NCI-H446 (cell line): Measurements from ENCODE around the gene RAPGEF5.
A peak's percentile ranks its signal among the peaks of the same experiment; 100 is the strongest.

Source experiments
- DNase-seq, 2 experiments: peaks; one replicate each; lab custom pipeline; 2025; lab: John Stamatoyannopoulos, UW

The RAPGEF5 gene

GRCh38 chr7:22377703-22378102, 20.7 kb upstream of the RAPGEF5 start:
- DNase-seq = no peak

- DNase-seq = no peak
Measured at GRCh38 chr7:22375359-22376048, 18.6 kb upstream of the RAPGEF5 start.

GRCh38 chr7:22373911-22374310, 17.0 kb upstream of the RAPGEF5 start:
- no peak for DNase-seq

DNA sequence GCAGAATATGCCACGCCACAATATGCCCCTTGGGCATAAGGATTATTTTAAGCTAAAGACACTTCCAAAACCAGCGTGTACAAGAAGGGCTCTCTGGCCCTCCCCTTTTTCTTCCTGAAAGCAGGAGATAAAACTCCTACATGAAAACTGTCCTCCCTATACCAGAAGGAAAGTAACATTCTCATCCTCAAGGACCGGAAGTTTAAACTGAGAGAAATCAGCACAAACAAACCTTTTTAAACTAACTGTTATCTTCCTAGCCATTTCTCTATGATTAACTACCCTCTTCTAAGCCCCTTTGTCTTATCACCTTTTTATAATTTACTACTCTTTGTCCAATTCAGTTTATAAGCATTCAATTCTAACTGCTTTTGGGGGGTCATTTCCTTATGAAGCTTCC, 16.4 kb upstream of the RAPGEF5 start:
- no peak for DNase-seq

DNA sequence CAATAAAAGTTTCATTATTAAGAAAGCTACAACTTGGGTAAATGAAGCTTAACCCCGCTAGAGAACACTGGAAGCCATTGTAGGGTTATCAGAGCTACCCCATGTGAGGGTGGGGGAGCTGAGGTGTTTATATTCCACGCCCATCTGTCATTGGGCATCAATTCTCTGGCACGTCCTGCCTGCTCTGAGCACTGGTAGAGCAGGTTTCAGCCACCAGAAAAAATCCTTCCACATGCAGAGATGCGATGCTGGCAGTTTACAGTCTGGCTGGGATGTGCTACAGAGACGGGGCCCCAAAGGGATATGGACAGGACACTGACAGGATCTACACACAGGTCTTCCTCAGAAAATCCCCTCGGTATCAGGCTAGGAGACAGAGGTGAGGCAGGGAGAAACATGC, 15.9 kb upstream of the RAPGEF5 start:
- DNase-seq = no peak

- DNase-seq = no peak
Measured at GRCh38 chr7:22371878-22372277, 14.9 kb upstream of the RAPGEF5 start.

GRCh38 chr7:22364900-22365299, 7.9 kb upstream of the RAPGEF5 start:
- DNase-seq = peak in 1 of 2 experiments; percentile 51

DNA sequence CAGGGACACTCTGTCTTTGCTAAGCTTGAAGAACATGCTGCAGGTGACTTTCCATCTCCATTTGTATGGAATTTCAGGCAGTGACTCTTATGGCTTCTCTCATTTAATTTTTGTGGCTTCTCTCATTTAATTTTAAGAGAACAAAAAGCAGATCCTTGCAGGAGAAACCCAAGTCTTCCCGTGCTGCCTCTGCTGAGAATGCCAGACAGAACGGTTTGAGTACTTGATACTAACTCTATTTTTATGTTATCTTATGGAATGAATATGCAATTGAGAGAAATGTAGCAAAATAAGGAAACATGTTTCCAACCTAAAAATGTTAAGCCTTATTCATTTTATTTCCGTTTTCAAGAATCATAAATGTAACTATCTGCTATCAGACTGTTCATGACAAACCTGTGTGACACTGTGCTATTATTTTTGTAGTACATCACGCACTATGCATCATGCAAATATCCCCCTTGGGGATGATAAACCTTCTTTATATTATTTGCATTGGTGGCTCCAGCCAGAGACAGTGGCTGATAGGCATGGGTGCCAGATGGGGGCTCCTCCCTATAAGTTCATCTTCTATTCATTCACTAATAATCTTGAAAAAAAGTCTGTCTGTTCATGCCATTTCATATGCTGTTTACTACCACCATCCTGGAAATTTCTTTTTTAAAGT, 6.9 kb upstream of the RAPGEF5 start:
- no peak for DNase-seq

GRCh38 chr7:22361795-22362194, 4.8 kb upstream of the RAPGEF5 start:
- DNase-seq = peak; percentile 75 to 95

- no peak for DNase-seq
Measured at GRCh38 chr7:22361320-22361719, 4.4 kb upstream of the RAPGEF5 start.

- no peak for DNase-seq
Measured at GRCh38 chr7:22358820-22359697, 2.1 kb upstream of the RAPGEF5 start.

DNA sequence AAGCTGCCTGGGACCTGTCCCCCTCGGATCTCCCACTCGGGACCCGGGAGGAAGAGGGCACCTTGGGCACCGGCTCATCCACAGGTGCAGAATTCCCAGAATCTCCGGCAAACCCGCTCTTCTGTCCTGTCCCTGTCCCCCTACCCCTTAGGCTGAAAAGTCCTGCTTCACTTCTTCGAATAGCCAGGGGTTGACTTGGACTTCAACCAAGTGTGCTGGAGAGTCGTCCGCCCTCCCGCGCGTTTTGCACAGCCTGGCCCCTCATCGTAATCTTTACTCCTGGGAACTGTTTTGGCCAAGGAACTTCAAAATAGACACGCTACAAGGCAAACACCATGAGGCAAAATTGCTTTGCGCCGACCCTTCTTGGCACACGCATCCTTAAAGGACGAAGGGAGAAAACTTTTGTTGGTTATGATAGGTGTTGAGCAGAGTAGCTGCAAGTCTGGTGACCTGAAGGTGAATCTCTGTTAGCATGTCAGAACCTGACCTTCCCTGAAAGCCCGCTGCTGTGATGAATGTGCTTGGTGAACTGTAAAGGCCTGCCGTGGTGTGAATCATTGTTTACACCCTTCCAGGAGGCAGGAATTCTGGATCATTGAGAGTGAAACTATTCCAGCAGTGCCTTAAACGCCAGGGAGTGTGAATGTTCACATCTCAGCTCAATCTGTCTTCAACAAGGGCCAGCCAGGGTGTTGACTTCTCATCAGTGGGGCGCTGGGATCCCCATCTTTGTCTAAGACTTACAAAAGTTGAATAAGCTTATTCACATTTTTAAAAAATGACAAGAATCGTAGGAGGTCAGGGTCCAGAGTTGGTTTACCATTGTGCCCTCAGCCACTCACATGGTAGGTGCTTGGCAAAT, 589 bp upstream of the RAPGEF5 start:
- DNase-seq = peak in 1 of 2 experiments; percentile 72

DNA sequence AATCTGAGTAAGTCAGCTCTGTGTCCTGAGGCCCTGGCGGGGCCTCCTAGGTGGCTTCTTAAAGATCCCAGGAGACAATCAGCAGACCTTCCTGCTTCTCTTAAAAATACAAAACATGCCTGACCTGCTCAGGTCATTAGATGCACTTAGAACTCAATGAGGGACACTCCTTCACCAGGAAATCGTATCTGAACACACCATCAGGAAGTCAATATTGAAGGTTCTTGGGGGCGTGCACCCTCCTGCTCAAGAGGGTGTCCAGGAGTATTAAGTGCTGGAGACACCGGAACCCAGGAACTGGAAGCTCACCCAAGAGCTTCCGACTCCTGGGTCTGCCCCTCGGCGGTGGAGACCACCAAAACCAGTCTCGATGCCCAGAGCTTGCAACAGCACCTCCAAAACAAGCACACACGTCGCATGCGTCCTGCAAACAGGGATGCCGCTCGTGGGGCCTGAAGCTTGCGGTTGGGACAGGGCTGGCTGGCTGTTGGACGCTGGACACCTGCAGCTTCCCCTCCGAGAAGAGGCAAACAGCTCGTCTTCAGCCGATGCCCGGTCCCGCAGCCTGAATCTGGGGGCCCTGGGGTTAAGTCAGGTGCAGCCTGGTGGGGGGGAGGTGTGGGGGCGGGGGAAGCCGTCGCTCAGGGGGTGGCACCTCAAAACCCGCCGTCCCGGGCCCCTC, 803 bp downstream of the RAPGEF5 start:
- DNase-seq = no peak

DNA sequence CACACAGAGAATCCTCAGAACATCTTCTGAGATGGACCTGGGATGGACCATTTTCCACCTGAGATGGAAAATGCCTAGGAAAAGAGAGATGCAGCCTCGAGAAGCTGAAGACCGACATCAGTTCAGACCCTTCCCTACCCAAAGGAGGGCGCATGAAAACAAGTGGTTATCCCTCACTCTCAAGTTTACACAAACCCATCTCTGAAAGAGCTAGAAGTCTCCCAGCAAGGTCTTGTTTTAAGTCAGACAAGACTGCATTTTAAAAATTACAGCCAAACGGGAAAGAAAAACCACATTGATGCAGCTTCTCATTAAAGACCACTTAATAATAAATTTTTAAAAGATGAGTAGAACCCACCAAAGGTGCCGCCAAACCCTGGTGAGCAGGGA, 1.3 kb downstream of the RAPGEF5 start:
- DNase-seq = no peak

DNA sequence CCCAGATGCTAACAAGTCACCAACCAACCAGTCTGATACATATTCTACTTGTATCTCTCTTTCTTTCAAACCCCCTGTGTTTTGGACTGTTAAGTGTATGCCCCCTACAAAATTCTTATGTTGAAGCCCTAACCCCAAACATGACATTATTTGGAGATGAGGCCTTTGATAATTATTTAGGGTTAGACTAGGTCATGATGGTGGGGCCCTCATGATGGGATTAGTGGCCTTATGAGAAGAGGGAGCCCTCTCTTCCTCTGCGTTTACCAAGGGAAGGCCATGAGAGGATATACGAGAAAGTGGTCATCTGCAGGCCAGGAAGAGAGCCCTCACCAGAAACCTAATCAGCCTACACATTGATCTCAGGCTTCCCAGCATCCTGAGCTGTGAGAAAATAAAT, 2.5 kb downstream of the RAPGEF5 start:
- DNase-seq = no peak

GRCh38 chr7:22352887-22353286, 4.1 kb downstream of the RAPGEF5 start:
- no peak for DNase-seq

GRCh38 chr7:22351878-22352277, 5.1 kb downstream of the RAPGEF5 start:
- peak in 1 of 2 experiments; percentile 44 for DNase-seq

GRCh38 chr7:22351329-22351692, 5.6 kb downstream of the RAPGEF5 start:
- DNase-seq = no peak

DNA sequence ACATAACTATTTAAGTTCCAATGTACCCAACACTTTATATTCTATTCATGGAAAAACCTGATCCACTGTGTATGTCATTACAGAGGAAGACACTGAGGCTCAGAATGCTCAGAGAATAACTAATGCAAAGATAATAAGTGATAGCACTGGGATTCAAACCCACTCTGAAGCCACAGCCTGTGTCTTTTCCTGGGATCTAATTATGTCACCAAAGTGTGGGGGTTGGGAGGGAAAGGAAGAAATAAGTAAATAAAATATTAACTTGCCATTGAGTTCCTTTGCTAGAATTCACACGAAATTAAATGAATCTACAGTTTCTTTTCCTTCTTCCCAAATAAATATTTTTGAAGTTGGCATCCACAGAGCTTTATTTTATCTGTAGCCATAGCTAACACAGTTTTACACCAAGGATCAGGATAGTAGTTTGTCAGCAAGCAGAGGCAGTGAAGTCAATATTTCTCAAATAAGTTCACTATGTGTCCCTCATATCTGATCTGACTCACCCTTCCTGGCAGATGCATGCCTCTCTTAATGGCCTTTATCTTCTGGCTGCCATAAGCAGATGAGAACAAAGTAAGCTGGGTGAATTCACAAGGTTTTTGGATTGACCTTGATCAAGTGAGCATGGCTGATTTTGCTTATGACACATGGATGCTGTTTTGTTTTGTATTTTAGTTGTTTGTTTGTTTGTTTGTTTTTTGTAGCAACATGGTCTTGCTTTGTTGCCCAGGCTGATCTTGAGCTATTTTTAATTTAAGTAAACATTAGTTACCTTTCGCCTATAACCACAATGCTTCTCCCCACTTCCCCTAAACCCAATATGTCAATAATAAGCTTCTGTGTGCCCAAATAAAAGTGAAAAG, 6.3 kb downstream of the RAPGEF5 start:
- DNase-seq = peak in 1 of 2 experiments; percentile 18

GRCh38 chr7:22348379-22348778, 8.6 kb downstream of the RAPGEF5 start:
- DNase-seq = no peak
